Measurements from ENCODE around the gene PKM. TPM values are rescaled to one million over a fixed set of nuclear protein-coding genes. Genes with fewer than 3 reads are reported as not detected.

The PKM gene
- total and polyA plus RNA-seq, 2 experiments from 2014 or later, result 1,894 to 2,578 TPM

DNA sequence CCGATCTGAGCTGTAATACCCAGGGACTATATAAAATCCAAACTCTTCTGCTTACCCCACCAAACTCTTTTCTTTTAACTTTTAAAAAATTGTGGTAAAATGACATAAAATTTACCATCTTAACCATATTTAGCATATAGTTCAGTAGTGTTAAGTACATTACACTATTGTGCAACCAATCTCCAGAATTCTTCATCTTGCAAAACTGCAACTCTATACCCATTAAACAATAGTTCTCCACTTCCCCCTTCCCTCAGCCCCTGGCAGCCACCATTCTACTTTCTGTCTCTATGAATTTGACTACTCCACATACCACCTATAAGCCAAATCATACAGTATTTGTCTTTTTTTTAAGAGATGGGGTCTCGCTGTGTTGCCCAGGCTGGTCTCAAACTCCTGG is 74.1 kb downstream of the PKM start:
- no peaks in the 10 kb centered on the region for H3K27me3 ChIP-seq
- no peak overlapping the region for H3K4me3 ChIP-seq
- no peaks in the 10 kb centered on the region for H3K36me3 ChIP-seq
- peaks cover 19% of the 10 kb centered on the region for H3K4me1 ChIP-seq (ENCODE audit: low read depth)
- no peak overlapping the region for H3K27ac ChIP-seq
- no peak for DNase-seq (ENCODE audit: low read depth in 1 of 2, low spot score in 1 of 2)
- no peaks in the 10 kb centered on the region for H3K9me3 ChIP-seq (ENCODE audit: low read depth)
- TF ChIP-seq, protein P1, sequence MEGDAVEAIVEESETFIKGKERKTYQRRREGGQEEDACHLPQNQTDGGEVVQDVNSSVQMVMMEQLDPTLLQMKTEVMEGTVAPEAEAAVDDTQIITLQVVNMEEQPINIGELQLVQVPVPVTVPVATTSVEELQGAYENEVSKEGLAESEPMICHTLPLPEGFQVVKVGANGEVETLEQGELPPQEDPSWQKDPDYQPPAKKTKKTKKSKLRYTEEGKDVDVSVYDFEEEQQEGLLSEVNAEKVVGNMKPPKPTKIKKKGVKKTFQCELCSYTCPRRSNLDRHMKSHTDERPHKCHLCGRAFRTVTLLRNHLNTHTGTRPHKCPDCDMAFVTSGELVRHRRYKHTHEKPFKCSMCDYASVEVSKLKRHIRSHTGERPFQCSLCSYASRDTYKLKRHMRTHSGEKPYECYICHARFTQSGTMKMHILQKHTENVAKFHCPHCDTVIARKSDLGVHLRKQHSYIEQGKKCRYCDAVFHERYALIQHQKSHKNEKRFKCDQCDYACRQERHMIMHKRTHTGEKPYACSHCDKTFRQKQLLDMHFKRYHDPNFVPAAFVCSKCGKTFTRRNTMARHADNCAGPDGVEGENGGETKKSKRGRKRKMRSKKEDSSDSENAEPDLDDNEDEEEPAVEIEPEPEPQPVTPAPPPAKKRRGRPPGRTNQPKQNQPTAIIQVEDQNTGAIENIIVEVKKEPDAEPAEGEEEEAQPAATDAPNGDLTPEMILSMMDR (IDR thresholded peaks at IDR 0.05; ENCODE audit: low read depth, low read length), result no peak

DNA sequence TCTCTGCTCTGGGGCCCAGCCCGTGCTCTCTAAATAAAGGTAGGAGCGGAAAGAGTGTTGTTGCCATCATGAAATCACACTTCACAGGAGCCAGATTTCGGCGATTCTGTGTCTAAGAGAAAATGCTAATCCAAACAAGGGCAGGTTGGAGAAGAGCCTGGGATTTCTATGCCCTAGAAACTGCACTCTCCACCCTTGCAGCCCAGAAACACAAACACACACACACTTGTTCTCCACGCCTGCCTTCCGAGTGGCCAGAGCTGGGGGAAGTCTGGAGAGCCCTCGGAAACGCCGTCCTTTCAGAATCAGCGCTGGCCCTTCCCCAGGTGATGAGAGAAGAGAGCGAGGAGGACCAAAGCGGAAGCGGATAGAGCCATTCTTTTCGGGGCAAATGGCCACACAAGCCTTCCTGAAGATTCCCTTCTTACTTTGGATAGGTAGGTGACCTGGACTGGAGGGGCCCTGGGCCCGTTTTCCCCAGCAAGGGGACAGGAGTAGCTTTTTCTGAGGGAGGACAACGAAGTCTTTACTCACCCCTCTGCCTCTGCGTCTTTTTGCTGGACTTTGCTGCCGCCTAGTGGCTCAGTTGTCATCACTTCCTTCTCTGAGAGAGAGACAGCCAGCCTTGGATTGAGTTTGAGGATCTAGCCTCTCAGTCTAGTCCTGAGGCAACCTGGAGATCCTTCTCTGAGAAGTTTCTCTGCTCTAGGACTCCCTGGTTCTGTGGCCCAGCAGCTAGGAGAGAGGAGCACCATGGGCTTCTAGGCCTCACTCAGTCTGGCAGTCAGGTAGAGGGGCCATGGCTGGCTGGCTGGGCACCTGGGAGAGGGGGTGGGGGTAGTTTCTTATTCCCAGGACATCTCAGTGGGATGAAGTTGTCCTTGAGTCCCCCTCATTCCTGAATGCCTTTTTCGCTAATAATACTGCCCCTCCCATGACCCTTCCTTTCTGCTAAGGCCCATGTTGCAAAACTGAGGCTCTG is 75.1 kb downstream of the PKM start:
- Histone ChIP-seq H3K27ac (peak overlapping the region; percentile 62), H3K4me1 (ENCODE audit: low read depth) (peaks cover 19% of the 10 kb centered on the region), H3K27me3 (no peaks in the 10 kb centered on the region), H3K9me3 (ENCODE audit: low read depth) (no peaks in the 10 kb centered on the region), H3K36me3 (no peaks in the 10 kb centered on the region), H3K4me3 (no peak overlapping the region)
- peak; percentile 86 to 89 for DNase-seq (ENCODE audit: low read depth in 1 of 2, low spot score in 1 of 2)
- TF ChIP-seq, protein P1 (IDR thresholded peaks at IDR 0.05; ENCODE audit: low read depth, low read length), result peak; percentile 95

DNA sequence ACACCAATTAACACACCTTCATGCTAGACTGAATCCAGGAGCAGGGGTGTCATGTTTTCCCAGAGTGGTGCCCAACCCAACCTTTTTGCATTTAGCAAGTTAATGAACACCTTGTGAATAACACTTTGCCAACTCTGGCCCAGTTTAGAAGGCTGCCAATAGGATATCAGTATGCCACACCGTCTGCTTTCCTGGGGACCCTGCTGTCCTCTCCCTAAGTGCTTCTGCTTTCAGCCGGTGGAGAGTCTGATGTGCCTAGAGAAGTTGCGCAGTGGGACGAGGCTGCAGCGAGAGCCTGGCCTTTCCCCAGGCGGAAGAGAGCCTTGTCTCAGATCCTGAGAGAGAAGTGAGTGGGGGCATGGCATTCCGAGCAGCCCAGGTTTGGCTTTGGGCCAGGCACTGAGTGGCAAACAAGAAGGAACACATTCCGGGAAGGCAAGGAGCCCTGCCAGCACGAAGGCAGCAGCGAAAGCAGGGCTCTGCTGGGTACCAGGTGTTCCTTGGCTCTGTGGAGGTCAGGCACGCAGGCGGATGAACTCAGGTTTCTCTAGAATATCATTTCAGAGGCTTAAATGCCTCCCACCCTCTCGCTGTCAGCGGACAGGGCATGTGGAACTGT is 75.9 kb downstream of the PKM start:
- Histone ChIP-seq H3K36me3 (no peaks in the 10 kb centered on the region), H3K27me3 (no peaks in the 10 kb centered on the region), H3K9me3 (ENCODE audit: low read depth) (no peaks in the 10 kb centered on the region), H3K4me1 (ENCODE audit: low read depth) (peaks cover 19% of the 10 kb centered on the region), H3K27ac (peak overlapping the region; percentile 62), H3K4me3 (no peak overlapping the region)
- peak; percentile 48 to 77 for DNase-seq (ENCODE audit: low read depth in 1 of 2, low spot score in 1 of 2)
- TF ChIP-seq, protein P1 (IDR thresholded peaks at IDR 0.05; ENCODE audit: low read depth, low read length), result no peak

DNA sequence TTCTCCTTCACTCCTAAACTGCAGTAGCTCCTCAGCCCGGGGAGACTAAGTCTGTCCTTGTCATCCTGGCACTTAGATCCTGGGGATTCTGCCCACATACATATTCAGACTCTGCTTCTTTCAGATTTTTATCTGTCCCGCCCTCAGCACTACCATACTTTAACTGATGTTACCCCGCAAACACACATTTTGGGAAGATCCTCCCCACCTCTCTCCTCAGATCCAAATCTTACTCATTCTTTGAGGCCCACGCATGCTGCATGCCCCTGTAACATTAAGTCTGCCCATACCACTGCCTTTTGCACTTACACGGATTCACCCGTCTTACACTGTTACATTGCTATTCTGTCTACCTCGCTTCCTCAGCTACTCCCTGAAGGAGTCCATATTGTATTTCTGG is 76.7 kb downstream of the PKM start:
- Histone ChIP-seq H3K4me3 (no peak overlapping the region), H3K9me3 (ENCODE audit: low read depth) (no peaks in the 10 kb centered on the region), H3K4me1 (ENCODE audit: low read depth) (peaks cover 19% of the 10 kb centered on the region), H3K27ac (no peak overlapping the region), H3K36me3 (no peaks in the 10 kb centered on the region), H3K27me3 (no peaks in the 10 kb centered on the region)
- TF ChIP-seq, protein P1 (IDR thresholded peaks at IDR 0.05; ENCODE audit: low read depth, low read length), result no peak
- DNase-seq (ENCODE audit: low read depth in 1 of 2, low spot score in 1 of 2), result no peak

DNA sequence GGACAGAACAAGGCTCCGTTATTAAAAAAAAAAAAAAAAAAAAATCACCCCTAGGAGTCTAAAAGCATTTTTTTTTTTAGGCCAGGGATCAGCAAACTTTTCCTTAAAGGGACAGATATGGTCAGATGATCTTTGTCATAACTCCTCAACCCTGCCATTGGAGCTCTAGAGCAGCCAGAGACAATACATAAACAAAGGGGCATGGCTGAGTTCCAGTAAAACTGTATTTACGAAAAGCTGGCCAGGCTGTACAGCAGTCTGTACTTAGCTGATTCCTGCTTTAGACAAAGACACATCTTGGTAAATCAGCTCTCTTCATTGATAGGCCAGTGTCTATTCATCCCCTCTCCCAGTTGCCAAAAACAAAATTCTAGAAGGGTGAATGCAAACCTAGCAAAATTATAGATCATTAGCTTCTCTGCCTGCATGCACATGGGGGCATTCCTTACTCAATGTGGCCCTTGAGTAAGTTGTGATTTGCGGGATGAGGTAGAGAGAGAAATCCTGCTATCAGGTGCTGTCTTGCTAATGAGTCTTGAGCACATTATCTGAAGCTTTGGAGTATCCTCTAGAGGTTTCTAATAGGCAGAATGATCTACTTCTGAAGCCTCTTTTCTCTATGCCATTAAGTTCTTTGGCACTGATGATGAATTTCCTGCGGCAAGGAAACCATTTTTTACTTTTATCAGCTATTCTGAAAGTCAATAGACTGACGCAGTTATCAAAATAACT is 77.6 kb downstream of the PKM start:
- no peak for DNase-seq (ENCODE audit: low read depth in 1 of 2, low spot score in 1 of 2)
- Histone ChIP-seq H3K27ac (no peak overlapping the region), H3K27me3 (no peaks in the 10 kb centered on the region), H3K4me3 (no peak overlapping the region), H3K36me3 (no peaks in the 10 kb centered on the region), H3K9me3 (ENCODE audit: low read depth) (no peaks in the 10 kb centered on the region), H3K4me1 (ENCODE audit: low read depth) (peaks cover 19% of the 10 kb centered on the region)
- TF ChIP-seq, protein P1 (IDR thresholded peaks at IDR 0.05; ENCODE audit: low read depth, low read length), result no peak
